Tibial artery (tissue), 4 donors: ENCODE data around the gene FAM186B.

Source experiments
- DNase-seq, 2 donors: peaks; one replicate each; pipeline ENCODE4 v3.0.0-alpha.2; 2019
- H3K27ac ChIP-seq, 2 donors: fragments of 200-600 bp; sonication (generic) in 1 of 2; 1 replicate in 1 of 2; 2 replicates in 1 of 2; pipeline ENCODE4 v1.5.1; 2018 to 2019; ENCODE audit warnings: mild to moderate bottlenecking in 1 of 2
- H3K27me3 ChIP-seq, 2 donors: fragments of 200-600 bp; sonication (generic) in 1 of 2; one replicate each; pipeline versions ENCODE4 v1.5.1 to v1.6.0; 2016 to 2019
- H3K36me3 ChIP-seq, 3 donors: fragments of 200-600 bp; sonication (generic) in 2 of 3; one replicate each; pipeline ENCODE4 v1.5.1; 2016 to 2019; ENCODE audit warnings: mild to moderate bottlenecking in 2 of 3
- H3K4me1 ChIP-seq, 4 donors: fragments of 200-600 bp; sonication (generic) in 2 of 4; 1 replicate in 3 of 4; 2 replicates in 1 of 4; pipeline ENCODE4 v1.5.1; 2016 to 2019
- H3K4me3 ChIP-seq, 2 donors: fragments of 200-600 bp; sonication (generic) in 1 of 2; 1 replicate in 1 of 2; 2 replicates in 1 of 2; pipeline ENCODE4 v1.5.1; 2018 to 2019; ENCODE audit warnings: mild to moderate bottlenecking in 2 of 2
- H3K9me3 ChIP-seq, 3 donors: fragments of 200-600 bp; sonication (generic) in 1 of 3; one replicate each; pipeline ENCODE4 v1.5.1; 2016 to 2019
- intact Hi-C: fragments of 100-400 bp; cut with DNase I; formaldehyde crosslinking; loops from one replicate; pipeline ENCODE4 v1.15.0; 2023; ENCODE audit warnings: low total_unique reads
- TF ChIP-seq, protein P1 (sequence below), 2 experiments: fragments of 200-600 bp in 1 of 2; fragments of 450-650 bp in 1 of 2; IDR thresholded peaks; one replicate each; pipeline ENCODE4 v1.5.1; 2017 to 2019; ENCODE audit warnings: antibody characterized with exemption in 2 of 2, mild to moderate bottlenecking in 1 of 2, moderate library complexity in 1 of 2

FAM186B gene

DNA sequence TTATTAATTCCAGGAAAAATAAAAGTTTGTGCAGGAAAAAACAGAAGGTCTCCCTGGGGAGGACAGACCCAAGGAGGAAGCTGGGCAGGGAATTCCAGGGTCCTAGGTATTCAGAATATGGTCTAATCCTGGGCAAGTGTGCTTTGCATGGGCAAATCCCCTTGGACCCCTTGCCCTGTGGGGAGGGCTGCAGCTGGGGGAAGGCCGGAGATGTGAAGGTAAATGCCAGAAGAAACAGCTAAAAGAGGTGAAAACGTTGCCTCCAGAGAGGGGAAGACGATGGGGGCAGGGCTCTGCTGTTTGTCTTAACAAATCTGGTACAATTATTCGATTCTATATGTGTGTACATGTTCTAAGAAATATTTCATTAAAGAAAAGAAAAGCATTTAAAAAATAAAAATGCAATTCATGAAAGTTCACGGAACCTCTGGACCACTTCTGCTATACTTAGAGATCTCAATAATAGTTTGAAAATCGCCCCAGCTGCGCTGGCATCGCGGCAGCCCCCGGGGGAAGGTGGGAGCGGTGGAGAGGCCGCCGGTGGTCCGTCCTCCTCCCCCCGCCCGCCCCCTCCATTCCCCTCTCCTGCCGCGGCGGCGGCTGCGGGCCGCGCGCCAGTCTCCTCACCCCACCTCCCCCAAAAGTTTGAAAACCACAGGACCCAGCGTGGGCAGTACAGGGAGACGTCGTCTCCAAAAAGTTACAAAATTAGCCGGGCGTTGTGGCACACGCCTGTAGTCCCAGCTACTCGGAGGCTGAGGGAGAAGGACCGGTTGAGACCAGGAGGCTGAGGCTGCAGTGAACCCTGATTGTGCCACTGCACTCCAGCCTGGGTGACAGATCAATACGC lies 16.4 kb upstream of the FAM186B start:
- no peaks in the 10 kb centered on the region for H3K36me3 ChIP-seq
- H3K9me3 ChIP-seq, result no peaks in the 10 kb centered on the region
- no peak for DNase-seq
- H3K4me1 ChIP-seq, result peaks cover 0 to 23% (median 12%) of the 10 kb centered on the region in 4 donors
- no peaks in the 10 kb centered on the region for H3K27me3 ChIP-seq
- intact Hi-C loops, result no loop called here
- peak overlapping the region; percentile 89 to 91 for H3K27ac ChIP-seq
- TF ChIP-seq, protein P1, sequence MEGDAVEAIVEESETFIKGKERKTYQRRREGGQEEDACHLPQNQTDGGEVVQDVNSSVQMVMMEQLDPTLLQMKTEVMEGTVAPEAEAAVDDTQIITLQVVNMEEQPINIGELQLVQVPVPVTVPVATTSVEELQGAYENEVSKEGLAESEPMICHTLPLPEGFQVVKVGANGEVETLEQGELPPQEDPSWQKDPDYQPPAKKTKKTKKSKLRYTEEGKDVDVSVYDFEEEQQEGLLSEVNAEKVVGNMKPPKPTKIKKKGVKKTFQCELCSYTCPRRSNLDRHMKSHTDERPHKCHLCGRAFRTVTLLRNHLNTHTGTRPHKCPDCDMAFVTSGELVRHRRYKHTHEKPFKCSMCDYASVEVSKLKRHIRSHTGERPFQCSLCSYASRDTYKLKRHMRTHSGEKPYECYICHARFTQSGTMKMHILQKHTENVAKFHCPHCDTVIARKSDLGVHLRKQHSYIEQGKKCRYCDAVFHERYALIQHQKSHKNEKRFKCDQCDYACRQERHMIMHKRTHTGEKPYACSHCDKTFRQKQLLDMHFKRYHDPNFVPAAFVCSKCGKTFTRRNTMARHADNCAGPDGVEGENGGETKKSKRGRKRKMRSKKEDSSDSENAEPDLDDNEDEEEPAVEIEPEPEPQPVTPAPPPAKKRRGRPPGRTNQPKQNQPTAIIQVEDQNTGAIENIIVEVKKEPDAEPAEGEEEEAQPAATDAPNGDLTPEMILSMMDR (IDR thresholded peaks at IDR 0.05), result no peak
- peak overlapping the region; percentile 57 to 69 for H3K4me3 ChIP-seq

DNA sequence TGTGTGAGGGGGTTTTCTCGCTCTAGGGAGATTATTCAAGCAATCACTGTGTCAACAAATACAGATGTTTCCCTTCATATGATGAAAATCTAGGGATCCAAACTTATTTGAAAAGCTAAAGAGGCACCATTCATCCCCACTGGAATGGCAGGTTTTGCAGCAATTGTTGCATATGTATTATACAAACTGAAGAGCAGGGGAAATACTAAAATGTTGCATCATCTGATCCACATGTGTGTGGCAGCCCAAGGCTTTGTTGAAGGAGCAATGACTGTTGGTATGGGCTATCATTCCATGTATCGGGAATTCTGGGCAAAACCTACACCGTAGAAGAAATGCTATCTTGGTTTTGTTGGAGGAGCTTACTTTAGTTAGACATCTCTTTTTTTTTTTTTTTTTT lies 13.8 kb upstream of the FAM186B start:
- TF ChIP-seq, protein P1 (IDR thresholded peaks at IDR 0.05), result no peak
- H3K27ac ChIP-seq, result no peak overlapping the region
- peaks cover 0 to 22% (median 12%) of the 10 kb centered on the region in 4 donors for H3K4me1 ChIP-seq
- H3K4me3 ChIP-seq, result no peak overlapping the region
- intact Hi-C loops, result no loop called here
- no peaks in the 10 kb centered on the region for H3K36me3 ChIP-seq
- no peaks in the 10 kb centered on the region for H3K27me3 ChIP-seq
- no peak for DNase-seq
- H3K9me3 ChIP-seq, result no peaks in the 10 kb centered on the region

DNA sequence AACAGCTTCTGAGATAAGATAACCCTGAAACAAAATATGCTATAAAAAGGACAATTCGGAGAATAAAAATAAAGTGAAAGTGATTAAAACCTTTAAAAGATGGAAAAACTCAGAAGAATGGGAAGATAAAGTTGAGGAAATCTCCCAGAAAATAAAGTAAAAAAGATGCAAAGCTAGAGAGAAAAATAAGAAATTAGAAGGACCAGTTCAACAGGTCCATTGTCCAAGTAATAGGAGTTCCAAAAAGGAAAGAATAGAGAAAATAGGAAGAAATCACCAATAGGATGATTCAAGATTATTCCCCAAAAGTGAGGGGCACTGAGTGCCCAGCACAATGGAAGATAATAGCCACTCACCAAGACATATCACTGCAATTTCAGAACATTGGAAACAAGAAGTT lies 13.1 kb upstream of the FAM186B start:
- no peaks in the 10 kb centered on the region for H3K27me3 ChIP-seq
- peaks cover 0 to 15% (median 12%) of the 10 kb centered on the region in 4 donors for H3K4me1 ChIP-seq
- no peak for DNase-seq
- no peaks in the 10 kb centered on the region for H3K36me3 ChIP-seq
- TF ChIP-seq, protein P1 (IDR thresholded peaks at IDR 0.05), result no peak
- no peaks in the 10 kb centered on the region for H3K9me3 ChIP-seq
- no peak overlapping the region for H3K27ac ChIP-seq
- H3K4me3 ChIP-seq, result no peak overlapping the region
- intact Hi-C loops, result no loop called here

DNA sequence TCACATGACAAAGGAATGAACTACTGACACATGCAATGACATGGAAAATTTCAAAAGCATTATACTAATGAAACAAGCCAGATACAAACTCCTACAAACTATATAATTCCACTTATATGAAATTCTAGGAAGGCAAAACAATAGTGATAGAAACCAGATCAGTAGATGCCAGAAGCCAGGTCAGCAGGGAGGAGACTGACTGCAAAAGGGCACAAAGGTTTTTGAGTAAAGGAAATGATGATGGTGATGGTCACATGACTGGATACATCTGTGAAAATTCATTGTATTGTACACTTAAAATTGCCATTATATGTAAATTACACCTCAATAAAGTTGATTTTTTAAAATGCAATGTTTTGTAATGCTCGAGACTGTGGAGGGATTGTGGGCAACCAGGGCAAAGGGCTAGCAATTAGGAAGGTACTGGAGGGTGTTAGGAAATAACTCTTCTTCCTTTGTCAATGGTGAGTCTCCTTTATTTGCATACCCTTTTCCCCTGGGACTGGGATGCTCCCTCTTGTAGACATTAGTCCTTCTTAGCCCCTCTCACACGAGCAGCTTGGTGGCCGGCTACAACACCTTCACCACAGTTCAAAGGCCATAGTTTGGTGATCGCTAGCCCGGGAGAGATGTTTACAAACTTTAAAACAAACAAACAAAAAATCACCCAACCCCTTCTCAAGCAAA lies 11.2 kb upstream of the FAM186B start:
- TF ChIP-seq, protein P1 (IDR thresholded peaks at IDR 0.05), result no peak
- H3K4me3 ChIP-seq, result no peak overlapping the region
- no peak for DNase-seq
- intact Hi-C loops, result no loop called here
- no peaks in the 10 kb centered on the region for H3K9me3 ChIP-seq
- H3K27me3 ChIP-seq, result no peaks in the 10 kb centered on the region
- H3K27ac ChIP-seq, result no peak overlapping the region
- peaks cover 0 to 6% (median 5%) of the 10 kb centered on the region in 4 donors for H3K4me1 ChIP-seq
- H3K36me3 ChIP-seq, result no peaks in the 10 kb centered on the region

DNA sequence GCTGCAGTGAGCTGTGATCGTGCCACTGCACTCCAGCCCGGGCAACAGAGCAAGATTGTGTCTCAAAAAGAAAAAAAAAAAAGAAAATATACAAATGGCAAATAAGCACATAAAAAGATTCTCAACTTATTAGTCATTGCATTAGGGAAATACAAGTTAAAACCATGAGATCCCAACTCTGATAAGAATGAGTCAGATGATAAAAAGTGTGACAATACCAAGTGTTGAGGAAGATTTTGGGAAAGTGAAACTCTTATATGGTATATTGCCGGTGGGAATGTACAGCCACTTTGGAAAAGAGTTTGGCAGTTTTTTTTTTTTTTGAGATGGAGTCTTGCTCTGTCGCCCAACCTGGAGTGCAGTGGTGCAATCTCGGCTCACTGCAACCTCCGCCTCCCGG lies 10.3 kb upstream of the FAM186B start:
- H3K27ac ChIP-seq, result no peak overlapping the region
- TF ChIP-seq, protein P1 (IDR thresholded peaks at IDR 0.05), result no peak
- DNase-seq, result no peak
- intact Hi-C loops, result no loop called here
- H3K9me3 ChIP-seq, result peaks cover 0 to 5% (median 0%) of the 10 kb centered on the region in 3 donors
- H3K27me3 ChIP-seq, result no peaks in the 10 kb centered on the region
- H3K4me3 ChIP-seq, result no peak overlapping the region
- no peaks in the 10 kb centered on the region for H3K36me3 ChIP-seq
- H3K4me1 ChIP-seq, result no peaks in the 10 kb centered on the region
